ENCODE results near the gene KCTD10.
"Not testable (repeated sequence)": the region's sequence is repeated elsewhere in the genome, so short reads cannot be mapped to it uniquely, and the experiment has no call there.

KCTD10 gene

GRCh38 chr12:109445191-109445609 lies 31.9 kb downstream of the KCTD10 start:
- TF ChIP-seq CTCF (conservative IDR thresholded peaks at IDR 0.05; ENCODE audit: low read depth): no peak
- CTCF ChIA-PET: interaction anchor here (1.4 kb wide), 1 partner anchor 13 kb away, joined by 4 read pairs; no protein-coding TSS in a partner anchor
- no peak for DNase-seq (ENCODE audit: low spot score)
- POLR2A ChIA-PET (ENCODE audit: low non-redundant PET): no interaction called here
- no peak overlapping the region for H3K27ac ChIP-seq

GRCh38 chr12:109444259-109444658 lies 32.8 kb downstream of the KCTD10 start:
- no peak for DNase-seq (ENCODE audit: low spot score)
- no peak for TF ChIP-seq CTCF (conservative IDR thresholded peaks at IDR 0.05; ENCODE audit: low read depth)
- POLR2A ChIA-PET (ENCODE audit: low non-redundant PET): no interaction called here
- no peak overlapping the region for H3K27ac ChIP-seq
- CTCF ChIA-PET: interaction anchor here (2.3 kb wide), 1 partner anchor 11 kb away, joined by 9 read pairs; no protein-coding TSS in a partner anchor

GRCh38 chr12:109443794-109444193 lies 33.3 kb downstream of the KCTD10 start:
- H3K27ac ChIP-seq: no peak overlapping the region
- ChIA-PET POLR2A (ENCODE audit: low non-redundant PET) (no interaction called here), CTCF (interaction anchor here (2.3 kb wide), 1 partner anchor 11 kb away, joined by 9 read pairs; no protein-coding TSS in a partner anchor)
- TF ChIP-seq CTCF (conservative IDR thresholded peaks at IDR 0.05; ENCODE audit: low read depth): no peak
- no peak for DNase-seq (ENCODE audit: low spot score)

GRCh38 chr12:109440851-109441490 lies 36.1 kb downstream of the KCTD10 start:
- no peak for TF ChIP-seq CTCF (conservative IDR thresholded peaks at IDR 0.05; ENCODE audit: low read depth)
- ChIA-PET POLR2A (ENCODE audit: low non-redundant PET) (no interaction called here), CTCF (interaction anchor here (1.1 kb wide), 1 partner anchor 13 kb away, joined by 3 read pairs; no protein-coding TSS in a partner anchor)
- no peak overlapping the region for H3K27ac ChIP-seq
- no peak for DNase-seq (ENCODE audit: low spot score)

GRCh38 chr12:109439951-109440350 lies 37.1 kb downstream of the KCTD10 start:
- POLR2A ChIA-PET (ENCODE audit: low non-redundant PET); H3K27ac ChIP-seq; DNase-seq (ENCODE audit: low spot score): not testable (repeated sequence)
- CTCF ChIA-PET: interaction anchor here (1.9 kb wide), 1 partner anchor 11 kb away, joined by 5 read pairs; no protein-coding TSS in a partner anchor

GRCh38 chr12:109439181-109439580 lies 37.9 kb downstream of the KCTD10 start:
- ChIA-PET CTCF (interaction anchor here (0.6 to 1.9 kb wide), 2 partner anchors 11 to 148 kb away, joined by 3 to 5 read pairs; no protein-coding TSS in a partner anchor), POLR2A (ENCODE audit: low non-redundant PET) (no interaction called here)
- TF ChIP-seq CTCF (conservative IDR thresholded peaks at IDR 0.05; ENCODE audit: low read depth): no peak
- H3K27ac ChIP-seq: no peak overlapping the region
- no peak for DNase-seq (ENCODE audit: low spot score)

GRCh38 chr12:109436188-109436560 lies 40.9 kb downstream of the KCTD10 start:
- H3K27ac ChIP-seq: no peak overlapping the region
- DNase-seq (ENCODE audit: low spot score): no peak
- ChIA-PET CTCF (interaction anchor here (0.7 kb wide), 1 partner anchor 66 kb away, joined by 3 read pairs; no protein-coding TSS in a partner anchor), POLR2A (ENCODE audit: low non-redundant PET) (no interaction called here)
- no peak for TF ChIP-seq CTCF (conservative IDR thresholded peaks at IDR 0.05; ENCODE audit: low read depth)
